HG02759 (cell line): ENCODE data around the gene RAB41.
A peak's percentile ranks its signal among the peaks of the same experiment; 100 is the strongest.
"Not testable (repeated sequence)": the region's sequence is repeated elsewhere in the genome, so short reads cannot be mapped to it uniquely, and the experiment has no call there.

Experiments
- ATAC-seq: cut with Tn5 transposase; IDR thresholded peaks from one replicate; pipeline ENCODE4 v1.9.1; 2021; ENCODE audit warnings: mild to moderate bottlenecking, moderate library complexity; ENCODE audit not compliant: unreplicated experiment

RAB41 gene

GRCh38 chrX:70281951-70282350 is at the start of gene RAB41:
TSS of gene RAB41 (plus strand) at chrX:70282172. CDS start at chrX:70282218, 46 bp downstream.
- no peak for ATAC-seq

- no peak for ATAC-seq
These were observed 47.6 kb upstream of the RAB41 start, which contains the start of gene AWAT1 for GRCh38 chrX:70234355-70234754. TSS of gene AWAT1 (plus strand) at chrX:70234655. CDS start at chrX:70234696, 41 bp downstream.

DNA sequence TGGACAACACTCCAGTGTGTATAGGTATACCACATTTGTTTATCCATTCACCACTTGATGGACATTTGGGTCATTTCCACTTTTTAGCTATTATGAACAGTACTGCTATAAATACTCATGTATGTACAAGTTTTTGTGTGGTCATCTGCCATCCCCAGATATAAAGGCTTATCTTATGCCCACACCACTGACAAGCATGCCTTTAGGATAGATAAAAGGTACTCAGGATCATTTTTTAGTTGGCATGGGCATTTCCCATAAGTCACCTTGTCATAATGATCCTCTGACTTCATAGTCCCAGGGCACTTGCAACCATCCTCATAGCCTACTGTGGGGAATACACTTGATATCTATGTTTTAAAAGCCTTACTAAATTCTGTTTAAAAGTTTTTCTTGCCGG is 41.2 kb upstream of the RAB41 start:
- ATAC-seq = no peak

GRCh38 chrX:70241501-70241900 is 40.5 kb upstream of the RAB41 start:
- ATAC-seq = no peak

DNA sequence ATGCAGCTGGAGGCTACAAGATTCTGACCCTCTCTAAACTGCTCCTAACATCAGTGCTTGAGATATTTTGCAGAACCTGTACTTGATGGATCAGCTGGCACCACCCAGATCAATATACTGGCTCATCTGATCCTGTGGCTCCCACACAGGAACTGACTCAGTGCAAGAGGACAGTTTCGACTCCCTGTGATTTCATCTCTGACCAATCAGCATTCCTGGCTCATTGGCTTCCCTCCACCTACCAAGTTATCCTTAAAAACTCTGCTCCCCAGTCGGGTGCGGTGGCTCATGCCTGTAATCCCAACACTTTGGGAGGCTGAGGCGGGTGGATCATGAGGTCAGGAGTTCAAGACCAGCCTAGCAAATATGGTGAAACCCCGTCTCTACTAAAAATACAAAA is 38.4 kb upstream of the RAB41 start:
- ATAC-seq = not testable (repeated sequence)

GRCh38 chrX:70244881-70245280 is 37.1 kb upstream of the RAB41 start:
- no peak for ATAC-seq

DNA sequence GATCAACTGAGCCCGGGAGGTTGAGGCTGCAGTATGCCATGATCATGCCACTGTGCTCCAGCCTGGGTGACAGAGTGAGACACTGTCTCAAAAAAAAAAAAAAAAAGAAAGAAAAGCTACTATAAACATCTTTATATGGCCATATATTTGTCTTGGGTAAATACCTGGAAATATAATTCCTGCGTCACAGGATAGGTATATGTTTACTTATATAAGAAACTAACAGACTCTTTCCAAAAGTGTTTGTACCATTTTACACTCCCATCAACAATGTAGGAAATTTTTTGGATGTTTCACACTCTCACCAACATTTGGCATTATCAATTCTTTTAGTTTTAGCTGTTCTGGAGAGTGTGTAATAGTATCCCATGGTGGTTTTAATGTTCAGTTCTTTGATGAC is 34.7 kb upstream of the RAB41 start:
- ATAC-seq = no peak

DNA sequence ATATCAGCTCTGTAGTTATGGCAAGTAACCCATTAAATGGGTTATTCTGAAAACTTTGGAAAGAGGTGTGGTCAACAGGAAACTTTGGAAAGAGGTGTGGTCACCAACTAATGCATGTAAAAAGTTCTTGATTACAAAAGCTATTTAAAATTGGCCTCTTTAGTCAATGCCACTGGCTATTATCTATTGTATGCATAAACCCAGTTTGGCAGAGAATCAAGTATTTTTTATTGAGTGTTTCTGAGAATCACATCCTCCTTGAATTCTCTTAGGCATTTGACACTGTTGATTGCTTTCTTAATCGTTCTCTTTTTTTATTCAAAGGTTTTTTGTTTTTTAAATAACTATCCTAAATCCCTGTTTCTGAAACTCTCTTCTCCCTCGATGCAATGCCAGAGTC is 29.5 kb upstream of the RAB41 start:
- no peak for ATAC-seq

DNA sequence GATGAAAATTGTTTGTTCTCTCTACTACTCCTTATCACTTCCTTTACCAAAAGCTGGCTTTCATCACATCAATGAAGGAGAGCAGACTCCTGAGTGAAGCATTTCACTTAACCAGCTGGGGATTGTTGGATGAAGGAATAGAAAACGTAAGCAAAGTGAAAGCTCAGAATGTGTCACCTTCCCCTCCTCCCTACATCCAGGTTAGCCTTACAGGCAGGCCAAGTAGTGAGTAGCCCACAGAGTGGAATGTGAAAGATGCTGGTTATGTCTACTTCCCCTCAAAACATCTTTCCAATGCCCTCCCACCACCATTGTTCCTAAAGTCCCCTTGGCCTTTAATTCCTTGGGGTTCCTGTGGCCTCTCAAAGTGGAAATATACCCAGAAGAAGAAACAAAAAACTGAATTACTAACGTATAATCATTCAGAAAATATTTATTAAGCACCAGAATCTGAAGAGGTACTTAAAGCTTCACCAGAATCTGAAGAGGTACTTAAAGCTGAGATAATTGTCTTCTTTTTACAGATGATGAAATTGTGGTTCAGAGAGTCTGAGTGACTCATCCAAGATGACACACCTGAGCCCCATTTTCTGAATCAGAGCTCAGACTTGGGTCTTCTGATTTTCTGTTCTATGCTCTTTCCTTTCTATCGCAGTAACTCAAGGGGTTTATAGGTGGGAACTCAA is 28.5 kb upstream of the RAB41 start:
- ATAC-seq = no peak

DNA sequence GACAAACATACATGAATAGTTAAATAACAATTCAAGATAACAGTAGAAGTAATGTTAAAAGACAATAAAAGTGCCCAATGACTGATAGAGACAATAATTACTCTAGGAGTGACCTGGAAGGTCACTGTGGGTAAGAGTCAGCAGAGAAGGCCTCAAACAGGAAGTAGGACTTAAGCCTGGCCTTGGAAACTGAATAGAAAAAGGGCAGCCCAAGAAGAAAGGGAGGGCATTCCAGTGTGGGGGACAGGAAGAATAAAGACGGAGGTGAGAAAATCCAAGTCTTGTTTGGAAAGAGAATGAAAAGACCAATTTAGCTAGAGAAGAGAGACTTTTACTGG is 27.9 kb upstream of the RAB41 start:
- no peak for ATAC-seq

GRCh38 chrX:70254909-70255308 is 27.1 kb upstream of the RAB41 start:
- no peak for ATAC-seq

DNA sequence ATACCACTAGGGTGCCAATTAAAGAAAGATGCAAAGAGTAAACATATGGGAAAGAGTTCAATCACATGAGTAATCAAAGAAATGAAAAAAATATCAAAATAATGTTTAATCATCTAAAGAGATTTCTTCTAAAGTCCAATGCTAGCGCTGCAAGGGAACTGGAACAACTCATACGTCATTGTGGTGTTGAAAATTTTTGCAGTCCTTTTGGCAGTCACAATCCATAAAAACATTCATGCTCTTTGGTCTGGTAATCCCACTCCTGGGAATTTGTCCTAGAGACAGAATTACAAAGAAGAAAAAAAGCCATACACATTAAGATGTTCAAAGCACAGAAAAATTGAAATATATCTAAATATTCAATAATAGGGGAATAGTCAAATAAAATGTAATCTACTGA is 26.5 kb upstream of the RAB41 start:
- ATAC-seq = no peak

DNA sequence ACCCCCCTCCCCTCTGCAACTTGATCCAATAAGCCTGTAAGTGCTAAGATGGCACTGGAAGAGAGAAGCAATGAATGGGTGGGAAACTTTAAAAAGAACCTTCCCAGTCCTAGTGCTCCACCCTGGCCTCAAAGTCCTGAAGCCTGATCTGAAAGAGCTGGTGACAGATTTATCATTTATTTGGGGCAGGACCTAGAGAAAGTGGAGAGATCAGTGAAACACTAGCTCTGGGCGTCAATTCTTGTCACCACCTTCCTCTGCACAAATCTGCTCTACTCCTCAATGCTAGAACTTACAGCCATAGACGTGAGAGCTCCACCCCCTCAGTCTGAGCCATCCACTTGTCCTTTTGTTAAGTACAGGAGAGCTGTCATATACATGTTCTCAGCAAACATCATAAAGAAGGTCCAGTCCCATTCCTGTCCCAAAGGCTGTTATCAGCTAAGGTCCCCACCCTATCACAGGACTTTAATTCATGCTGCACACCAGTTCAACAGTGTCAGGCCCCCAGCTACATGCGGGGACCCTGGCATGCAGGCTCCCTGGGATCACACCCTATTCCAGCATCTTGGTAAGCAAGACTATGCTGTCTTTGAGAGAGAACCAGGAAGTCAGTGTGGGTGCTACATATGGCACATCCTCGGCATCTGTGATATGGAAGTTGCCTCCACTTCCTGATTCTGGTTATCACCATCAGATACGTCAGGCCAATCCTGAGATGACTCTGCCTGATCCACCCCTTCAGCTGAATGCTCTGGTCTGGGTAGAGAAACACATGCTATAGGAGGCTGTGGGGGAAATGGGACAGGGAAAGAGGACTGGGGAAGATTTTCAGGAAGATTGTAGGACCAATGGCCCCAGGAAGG is 24.3 kb upstream of the RAB41 start:
- no peak for ATAC-seq

DNA sequence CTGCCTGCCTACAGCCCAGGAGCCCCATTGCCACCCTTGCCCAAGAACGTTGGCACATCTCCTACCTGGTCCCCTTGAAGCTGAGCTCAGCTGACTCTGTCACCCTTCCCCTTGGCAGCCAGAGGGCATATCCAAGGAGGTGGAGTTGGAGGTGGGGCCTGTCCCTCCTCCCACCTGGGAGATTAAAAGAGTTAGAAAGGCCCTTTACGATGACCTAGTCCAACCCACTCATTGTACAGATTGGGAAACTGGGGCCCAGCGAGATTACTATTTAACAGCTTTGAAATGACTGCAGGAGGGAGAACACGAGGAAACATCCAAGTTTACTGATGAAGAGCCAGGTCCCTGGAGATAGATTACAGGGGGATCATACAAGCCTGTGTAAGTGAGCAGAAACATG is 21.9 kb upstream of the RAB41 start, which contains the start of gene P2RY4:
Gene P2RY4, minus strand, starts transcription at position 101 of the 400 bp plus-strand sequence. CDS start 580 bp downstream, outside the sequence.
- no peak for ATAC-seq

DNA sequence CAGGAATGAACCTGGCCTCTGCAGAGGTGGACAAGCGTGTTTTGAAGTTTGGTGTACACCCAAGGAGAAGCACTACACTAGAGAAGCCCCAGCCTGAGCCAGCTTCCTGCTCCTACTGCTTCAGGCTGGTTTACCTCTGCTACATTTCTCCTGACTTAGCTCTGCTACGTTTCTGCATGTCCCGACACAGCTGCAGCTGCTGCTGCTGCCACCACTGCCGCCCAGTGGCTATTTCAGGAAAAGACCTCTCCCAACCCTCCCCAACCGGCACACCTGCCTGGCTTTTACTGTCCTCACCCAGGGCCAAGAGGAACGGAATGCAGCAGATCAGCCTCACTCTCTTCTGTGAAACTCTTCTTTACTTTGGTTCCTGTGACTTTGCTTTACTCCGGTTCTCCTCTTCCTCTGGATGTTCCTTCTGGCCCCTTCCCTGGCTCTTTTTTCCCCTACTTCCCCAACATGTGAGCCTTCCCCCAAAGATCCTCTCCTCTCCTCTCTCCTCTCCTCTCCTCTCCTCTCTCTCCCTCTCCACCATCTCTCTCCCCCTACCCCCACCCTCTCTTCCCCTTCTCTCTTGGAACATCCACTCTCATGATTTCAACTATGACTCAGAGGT is 18.9 kb upstream of the RAB41 start:
- peak; percentile 52 for ATAC-seq

GRCh38 chrX:70264784-70265183 is 17.2 kb upstream of the RAB41 start:
- no peak for ATAC-seq

GRCh38 chrX:70268034-70268433 is 13.9 kb upstream of the RAB41 start, which contains the start of gene ARR3:
TSS of gene ARR3 (plus strand) at chrX:70268334. CDS start at chrX:70269386, 1,052 bp downstream.
- no peak for ATAC-seq

DNA sequence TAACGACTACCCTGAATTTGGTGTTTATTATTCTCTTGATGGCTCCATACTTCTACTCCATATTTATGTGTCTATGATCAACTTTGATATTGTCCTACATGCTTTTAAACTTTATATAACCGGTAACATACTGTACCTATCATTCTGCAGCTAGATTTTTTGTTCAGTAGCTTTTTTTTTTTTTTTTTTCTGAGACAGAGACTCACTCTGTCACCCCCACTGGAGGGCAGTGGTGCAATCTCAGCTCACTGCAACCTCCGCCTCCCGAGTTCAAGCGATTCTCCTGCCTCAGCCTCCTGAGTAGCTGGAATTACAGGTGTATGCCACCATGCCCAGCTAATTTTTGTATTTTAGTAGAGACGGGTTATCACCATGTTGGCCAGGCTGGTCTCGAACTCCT is 7.9 kb upstream of the RAB41 start:
- not testable (repeated sequence) for ATAC-seq

GRCh38 chrX:70279081-70279480 is 2.9 kb upstream of the RAB41 start:
- ATAC-seq = no peak

DNA sequence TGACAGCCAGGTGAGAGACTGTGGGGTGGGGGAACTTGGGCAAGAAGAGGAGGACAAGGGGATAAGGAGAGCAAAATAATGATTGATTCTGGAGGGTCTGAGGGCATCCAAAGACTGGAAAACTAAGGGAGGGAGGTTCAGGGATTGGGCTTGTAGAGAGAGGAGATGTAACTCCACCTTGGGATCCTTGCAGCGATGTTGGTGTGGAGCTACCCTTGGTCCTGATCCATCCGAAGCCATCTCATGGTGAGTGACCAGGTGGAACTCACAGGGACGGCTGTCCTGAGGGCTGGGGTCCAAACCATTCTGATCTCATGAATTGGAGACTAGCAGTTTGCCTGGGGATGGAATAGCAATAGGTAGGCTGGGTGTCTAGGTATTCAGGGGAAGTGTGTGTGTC is 1.4 kb upstream of the RAB41 start:
- ATAC-seq = no peak

GRCh38 chrX:70289168-70289792 is 7.3 kb downstream of the RAB41 start:
- ATAC-seq = no peak
